ENCODE data around the gene MOBP.

MOBP gene

GRCh38 chr3:39528844-39529243, 61.4 kb downstream of the MOBP start:
- Histone ChIP-seq H3K36me3 (ENCODE audit: control insufficient read depth, insufficient read depth, low read length) (no peaks in the 10 kb centered on the region), H2BK5ac (ENCODE audit: low read length) (no peak overlapping the region), H3K27me3 (ENCODE audit: insufficient read depth, low read length, poor library complexity) (no peaks in the 10 kb centered on the region), H3K79me2 (ENCODE audit: control insufficient read depth, insufficient read depth, low read length) (no peaks in the 10 kb centered on the region), H3K56ac (ENCODE audit: low read length) (no peak overlapping the region), H2AK5ac (ENCODE audit: low read length) (no peak overlapping the region), H3K4me2 (ENCODE audit: low read length) (no peak overlapping the region), H2BK120ac (ENCODE audit: low read depth, low read length) (no peak overlapping the region), H3K18ac (ENCODE audit: low read length) (no peak overlapping the region), H3K79me1 (ENCODE audit: low read length) (no peaks in the 10 kb centered on the region), H3K4ac (ENCODE audit: low read depth, low read length) (no peak overlapping the region), H2BK15ac (replicated peaks; ENCODE audit: low read depth) (no peak overlapping the region), H3K23ac (ENCODE audit: low read length) (no peak overlapping the region), H4K5ac (ENCODE audit: low read length) (no peak overlapping the region), H3K4me3 (ENCODE audit: low read length) (no peak overlapping the region), H4K8ac (ENCODE audit: low read depth, low read length) (no peak overlapping the region), H3K27ac (ENCODE audit: low read depth, low read length) (no peak overlapping the region), H3K4me1 (ENCODE audit: control insufficient read depth, low read depth, low read length) (no peaks in the 10 kb centered on the region), H3K9ac (ENCODE audit: low read length) (no peak overlapping the region)
- DNase-seq = no peak
- WGBS (ENCODE audit: extremely low coverage, insufficient coverage, low lambda C conversion rate) = no CpG with 5 or more reads among the region's 4 CpGs

GRCh38 chr3:39529577-39529976, 62.1 kb downstream of the MOBP start:
- DNase-seq = no peak
- Histone ChIP-seq H3K27me3 (ENCODE audit: insufficient read depth, low read length, poor library complexity) (no peaks in the 10 kb centered on the region), H3K4me2 (ENCODE audit: low read length) (no peak overlapping the region), H2BK5ac (ENCODE audit: low read length) (no peak overlapping the region), H2AK5ac (ENCODE audit: low read length) (no peak overlapping the region), H4K8ac (ENCODE audit: low read depth, low read length) (no peak overlapping the region), H3K27ac (ENCODE audit: low read depth, low read length) (no peak overlapping the region), H3K18ac (ENCODE audit: low read length) (no peak overlapping the region), H2BK15ac (replicated peaks; ENCODE audit: low read depth) (no peak overlapping the region), H3K36me3 (ENCODE audit: control insufficient read depth, insufficient read depth, low read length) (no peaks in the 10 kb centered on the region), H3K79me2 (ENCODE audit: control insufficient read depth, insufficient read depth, low read length) (no peaks in the 10 kb centered on the region), H3K79me1 (ENCODE audit: low read length) (no peaks in the 10 kb centered on the region), H3K56ac (ENCODE audit: low read length) (peak overlapping the region; percentile 18), H3K4me1 (ENCODE audit: control insufficient read depth, low read depth, low read length) (no peaks in the 10 kb centered on the region), H3K9ac (ENCODE audit: low read length) (no peak overlapping the region), H3K4me3 (ENCODE audit: low read length) (no peak overlapping the region), H3K4ac (ENCODE audit: low read depth, low read length) (no peak overlapping the region), H2BK120ac (ENCODE audit: low read depth, low read length) (no peak overlapping the region), H3K23ac (ENCODE audit: low read length) (no peak overlapping the region), H4K5ac (ENCODE audit: low read length) (no peak overlapping the region)
- WGBS (ENCODE audit: extremely low coverage, insufficient coverage, low lambda C conversion rate) = no CpG with 5 or more reads among the region's 9 CpGs

- Histone ChIP-seq H2AK5ac (ENCODE audit: low read length) (no peak overlapping the region), H3K4ac (ENCODE audit: low read depth, low read length) (no peak overlapping the region), H3K4me3 (ENCODE audit: low read length) (no peak overlapping the region), H3K79me1 (ENCODE audit: low read length) (no peaks in the 10 kb centered on the region), H2BK5ac (ENCODE audit: low read length) (no peak overlapping the region), H4K8ac (ENCODE audit: low read depth, low read length) (no peak overlapping the region), H2BK15ac (replicated peaks; ENCODE audit: low read depth) (no peak overlapping the region), H2BK120ac (ENCODE audit: low read depth, low read length) (no peak overlapping the region), H3K36me3 (ENCODE audit: control insufficient read depth, insufficient read depth, low read length) (no peaks in the 10 kb centered on the region), H3K79me2 (ENCODE audit: control insufficient read depth, insufficient read depth, low read length) (no peaks in the 10 kb centered on the region), H3K4me1 (ENCODE audit: control insufficient read depth, low read depth, low read length) (no peaks in the 10 kb centered on the region), H3K27me3 (ENCODE audit: insufficient read depth, low read length, poor library complexity) (no peaks in the 10 kb centered on the region), H3K18ac (ENCODE audit: low read length) (no peak overlapping the region), H4K5ac (ENCODE audit: low read length) (no peak overlapping the region), H3K23ac (ENCODE audit: low read length) (no peak overlapping the region), H3K27ac (ENCODE audit: low read depth, low read length) (no peak overlapping the region), H3K4me2 (ENCODE audit: low read length) (no peak overlapping the region), H3K56ac (ENCODE audit: low read length) (no peak overlapping the region), H3K9ac (ENCODE audit: low read length) (no peak overlapping the region)
- DNase-seq = no peak
- WGBS (ENCODE audit: extremely low coverage, insufficient coverage, low lambda C conversion rate) = no CpG with 5 or more reads among the region's 6 CpGs
Observed at GRCh38 chr3:39531066-39531465, 63.6 kb downstream of the MOBP start.

- Histone ChIP-seq H2BK15ac (replicated peaks; ENCODE audit: low read depth) (no peak overlapping the region), H3K18ac (ENCODE audit: low read length) (no peak overlapping the region), H3K4me1 (ENCODE audit: control insufficient read depth, low read depth, low read length) (no peaks in the 10 kb centered on the region), H3K56ac (ENCODE audit: low read length) (no peak overlapping the region), H3K36me3 (ENCODE audit: control insufficient read depth, insufficient read depth, low read length) (no peaks in the 10 kb centered on the region), H3K4ac (ENCODE audit: low read depth, low read length) (no peak overlapping the region), H2AK5ac (ENCODE audit: low read length) (no peak overlapping the region), H4K8ac (ENCODE audit: low read depth, low read length) (no peak overlapping the region), H2BK120ac (ENCODE audit: low read depth, low read length) (no peak overlapping the region), H4K5ac (ENCODE audit: low read length) (no peak overlapping the region), H3K23ac (ENCODE audit: low read length) (no peak overlapping the region), H3K79me2 (ENCODE audit: control insufficient read depth, insufficient read depth, low read length) (no peaks in the 10 kb centered on the region), H3K27ac (ENCODE audit: low read depth, low read length) (no peak overlapping the region), H3K79me1 (ENCODE audit: low read length) (no peaks in the 10 kb centered on the region), H3K4me2 (ENCODE audit: low read length) (no peak overlapping the region), H3K4me3 (ENCODE audit: low read length) (no peak overlapping the region), H2BK5ac (ENCODE audit: low read length) (no peak overlapping the region), H3K27me3 (ENCODE audit: insufficient read depth, low read length, poor library complexity) (no peaks in the 10 kb centered on the region), H3K9ac (ENCODE audit: low read length) (no peak overlapping the region)
- no peak for DNase-seq
- no CpG with 5 or more reads among the region's 3 CpGs for WGBS (ENCODE audit: extremely low coverage, insufficient coverage, low lambda C conversion rate)
Observed at GRCh38 chr3:39531665-39532064, 64.2 kb downstream of the MOBP start.

- Histone ChIP-seq H2BK120ac (ENCODE audit: low read depth, low read length) (no peak overlapping the region), H3K4me1 (ENCODE audit: control insufficient read depth, low read depth, low read length) (no peaks in the 10 kb centered on the region), H3K79me1 (ENCODE audit: low read length) (no peaks in the 10 kb centered on the region), H3K23ac (ENCODE audit: low read length) (no peak overlapping the region), H4K5ac (ENCODE audit: low read length) (no peak overlapping the region), H3K4ac (ENCODE audit: low read depth, low read length) (no peak overlapping the region), H3K56ac (ENCODE audit: low read length) (no peak overlapping the region), H2AK5ac (ENCODE audit: low read length) (no peak overlapping the region), H2BK15ac (replicated peaks; ENCODE audit: low read depth) (no peak overlapping the region), H3K36me3 (ENCODE audit: control insufficient read depth, insufficient read depth, low read length) (no peaks in the 10 kb centered on the region), H3K4me3 (ENCODE audit: low read length) (no peak overlapping the region), H3K4me2 (ENCODE audit: low read length) (no peak overlapping the region), H2BK5ac (ENCODE audit: low read length) (no peak overlapping the region), H3K18ac (ENCODE audit: low read length) (no peak overlapping the region), H3K79me2 (ENCODE audit: control insufficient read depth, insufficient read depth, low read length) (no peaks in the 10 kb centered on the region), H3K27me3 (ENCODE audit: insufficient read depth, low read length, poor library complexity) (no peaks in the 10 kb centered on the region), H4K8ac (ENCODE audit: low read depth, low read length) (no peak overlapping the region), H3K9ac (ENCODE audit: low read length) (no peak overlapping the region), H3K27ac (ENCODE audit: low read depth, low read length) (no peak overlapping the region)
- no CpG with 5 or more reads among the region's 1 CpG for WGBS (ENCODE audit: extremely low coverage, insufficient coverage, low lambda C conversion rate)
- DNase-seq = no peak
Observed at GRCh38 chr3:39532777-39533176, 65.3 kb downstream of the MOBP start.

- Histone ChIP-seq H2AK5ac (ENCODE audit: low read length) (no peak overlapping the region), H3K27me3 (ENCODE audit: insufficient read depth, low read length, poor library complexity) (no peaks in the 10 kb centered on the region), H3K56ac (ENCODE audit: low read length) (no peak overlapping the region), H4K5ac (ENCODE audit: low read length) (no peak overlapping the region), H2BK15ac (replicated peaks; ENCODE audit: low read depth) (no peak overlapping the region), H2BK120ac (ENCODE audit: low read depth, low read length) (no peak overlapping the region), H3K4ac (ENCODE audit: low read depth, low read length) (no peak overlapping the region), H3K4me2 (ENCODE audit: low read length) (no peak overlapping the region), H3K23ac (ENCODE audit: low read length) (no peak overlapping the region), H4K8ac (ENCODE audit: low read depth, low read length) (no peak overlapping the region), H3K4me3 (ENCODE audit: low read length) (no peak overlapping the region), H3K4me1 (ENCODE audit: control insufficient read depth, low read depth, low read length) (no peaks in the 10 kb centered on the region), H2BK5ac (ENCODE audit: low read length) (no peak overlapping the region), H3K36me3 (ENCODE audit: control insufficient read depth, insufficient read depth, low read length) (no peaks in the 10 kb centered on the region), H3K9ac (ENCODE audit: low read length) (no peak overlapping the region), H3K79me2 (ENCODE audit: control insufficient read depth, insufficient read depth, low read length) (no peaks in the 10 kb centered on the region), H3K27ac (ENCODE audit: low read depth, low read length) (no peak overlapping the region), H3K18ac (ENCODE audit: low read length) (no peak overlapping the region), H3K79me1 (ENCODE audit: low read length) (no peaks in the 10 kb centered on the region)
- DNase-seq = no peak
- no CpG with 5 or more reads among the region's 2 CpGs for WGBS (ENCODE audit: extremely low coverage, insufficient coverage, low lambda C conversion rate)
Observed at GRCh38 chr3:39533226-39533625, 65.7 kb downstream of the MOBP start.
